Tibial nerve (tissue), 4 donors: Measurements from ENCODE around the gene CCDC106.

Experiments used
- EP300 ChIP-seq, 2 donors: sonication (generic); formaldehyde crosslinking; IDR thresholded peaks; one replicate each; pipeline ENCODE4 v1.6.1; 2017; ENCODE audit warnings: antibody characterized with exemption in 2 of 2, mild to moderate bottlenecking in 1 of 2
- POLR2A ChIP-seq, 2 donors: fragments of 450-650 bp; IDR thresholded peaks; one replicate each; pipeline ENCODE4 v1.6.1; 2017; ENCODE audit warnings: antibody characterized with exemption in 2 of 2, mild to moderate bottlenecking in 2 of 2, moderate library complexity in 2 of 2
- TF ChIP-seq, protein P1 (sequence below), 5 experiments: fragments of 200-600 bp in 3 of 5; fragments of 450-650 bp in 2 of 5; sonication (generic) in 3 of 5; IDR thresholded peaks; one replicate each; pipeline ENCODE4 v1.5.1; 2016 to 2019; ENCODE audit warnings: antibody characterized with exemption in 5 of 5, mild to moderate bottlenecking in 3 of 5, moderate library complexity in 2 of 5

DNA sequence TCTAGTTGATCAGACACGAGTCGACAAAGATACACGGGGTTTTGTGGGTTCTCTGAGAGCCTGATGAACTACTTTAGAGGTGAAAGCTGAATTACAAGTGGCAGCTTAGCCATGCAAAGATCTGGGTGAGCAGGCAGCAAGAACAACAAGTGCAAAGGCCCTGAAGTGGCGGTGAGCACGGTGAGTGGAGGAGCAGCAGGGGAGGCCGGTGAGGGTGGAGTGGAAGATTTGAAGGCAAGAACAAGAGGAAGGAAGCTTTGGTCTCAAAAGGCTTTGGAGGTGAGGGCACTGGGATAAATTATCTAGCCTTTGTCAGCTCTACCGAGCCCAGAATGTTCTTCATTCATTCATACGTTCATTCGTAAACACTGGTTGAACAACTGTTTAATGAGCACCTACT, 41.2 kb upstream of the CCDC106 start:
- TF ChIP-seq EP300 (IDR thresholded peaks at IDR 0.05) (no peak), POLR2A (IDR thresholded peaks at IDR 0.05) (no peak)
- TF ChIP-seq, protein P1, sequence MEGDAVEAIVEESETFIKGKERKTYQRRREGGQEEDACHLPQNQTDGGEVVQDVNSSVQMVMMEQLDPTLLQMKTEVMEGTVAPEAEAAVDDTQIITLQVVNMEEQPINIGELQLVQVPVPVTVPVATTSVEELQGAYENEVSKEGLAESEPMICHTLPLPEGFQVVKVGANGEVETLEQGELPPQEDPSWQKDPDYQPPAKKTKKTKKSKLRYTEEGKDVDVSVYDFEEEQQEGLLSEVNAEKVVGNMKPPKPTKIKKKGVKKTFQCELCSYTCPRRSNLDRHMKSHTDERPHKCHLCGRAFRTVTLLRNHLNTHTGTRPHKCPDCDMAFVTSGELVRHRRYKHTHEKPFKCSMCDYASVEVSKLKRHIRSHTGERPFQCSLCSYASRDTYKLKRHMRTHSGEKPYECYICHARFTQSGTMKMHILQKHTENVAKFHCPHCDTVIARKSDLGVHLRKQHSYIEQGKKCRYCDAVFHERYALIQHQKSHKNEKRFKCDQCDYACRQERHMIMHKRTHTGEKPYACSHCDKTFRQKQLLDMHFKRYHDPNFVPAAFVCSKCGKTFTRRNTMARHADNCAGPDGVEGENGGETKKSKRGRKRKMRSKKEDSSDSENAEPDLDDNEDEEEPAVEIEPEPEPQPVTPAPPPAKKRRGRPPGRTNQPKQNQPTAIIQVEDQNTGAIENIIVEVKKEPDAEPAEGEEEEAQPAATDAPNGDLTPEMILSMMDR (IDR thresholded peaks at IDR 0.05) = no peak
